Naive B cell (primary cell): ENCODE measurements around the gene GPSM1. TPM values are rescaled to one million over a fixed set of nuclear protein-coding genes. Genes with fewer than 3 reads are reported as not detected.

Experiments
- ATAC-seq, 2 donors: fragments of 150-1000 bp; cut with Tn5 transposase; 2 replicates each; pipeline ENCODE4 v1.10.0; 2021; ENCODE audit warnings: low read depth in 2 of 2, mild to moderate bottlenecking in 2 of 2, moderate library complexity in 2 of 2
- DNase-seq: peaks from one replicate; pipeline ENCODE4 v3.0.0; 2022
- H3K27ac Mint-ChIP-seq, 6 donors: one replicate each; pipeline ENCODE4 v1.8.0; 2020 to 2022; ENCODE audit warnings: mild to moderate bottlenecking in 6 of 6, mixed read lengths in 6 of 6, moderate library complexity in 5 of 6, inconsistent platforms in 2 of 6
- H3K27me3 Mint-ChIP-seq, 3 donors: one replicate each; pipeline ENCODE4 v1.8.0; 2021 to 2022; ENCODE audit warnings: mixed read lengths in 3 of 3, mild to moderate bottlenecking in 1 of 3
- H3K36me3 Mint-ChIP-seq, 2 donors: one replicate each; pipeline ENCODE4 v1.8.0; 2020 to 2022; ENCODE audit warnings: mixed read lengths in 2 of 2, inconsistent platforms in 1 of 2, mild to moderate bottlenecking in 1 of 2
- H3K4me1 Mint-ChIP-seq, 3 donors: one replicate each; pipeline ENCODE4 v1.8.0; 2020 to 2022; ENCODE audit warnings: mixed read lengths in 3 of 3, inconsistent platforms in 1 of 3, mild to moderate bottlenecking in 1 of 3, moderate library complexity in 1 of 3
- H3K4me3 Mint-ChIP-seq, 8 donors: one replicate each; pipeline ENCODE4 v1.8.0; 2020 to 2022; ENCODE audit warnings: mild to moderate bottlenecking in 8 of 8, mixed read lengths in 8 of 8, moderate library complexity in 8 of 8, inconsistent platforms in 2 of 8
- H3K9me3 Mint-ChIP-seq, 7 donors: one replicate each; pipeline ENCODE4 v1.8.0; 2020 to 2022; ENCODE audit warnings: mixed read lengths in 7 of 7, mild to moderate bottlenecking in 5 of 7, inconsistent platforms in 2 of 7, moderate library complexity in 1 of 7
- polyA plus RNA-seq, 6 donors: library from polyadenylated mRNA; unstranded; fragments of 300-500 nt; fragmentation: Illumina TruSeq; gene quantifications; one replicate each; pipeline ENCODE4 v1.2.3, GENCODE V29; 2021; ENCODE audit warnings: low read depth in 6 of 6

GPSM1 gene
- polyA plus RNA-seq, 6 donors from 2014 or later: 0.69 to 1.6 (median 0.94) TPM; not detected in 1

GRCh38 chr9:136285501-136286358 is 41.6 kb upstream of the GPSM1 start:
- Mint-ChIP-seq H3K36me3 (no peaks in the 10 kb centered on the region), H3K27ac (no peak overlapping the region), H3K27me3 (peaks cover 0 to 14% (median 9%) of the 10 kb centered on the region in 3 donors), H3K4me3 (no peak overlapping the region), H3K9me3 (no peaks in the 10 kb centered on the region), H3K4me1 (peaks cover 15 to 24% (median 22%) of the 10 kb centered on the region in 3 donors)
- no peak for ATAC-seq
- DNase-seq: no peak

DNA sequence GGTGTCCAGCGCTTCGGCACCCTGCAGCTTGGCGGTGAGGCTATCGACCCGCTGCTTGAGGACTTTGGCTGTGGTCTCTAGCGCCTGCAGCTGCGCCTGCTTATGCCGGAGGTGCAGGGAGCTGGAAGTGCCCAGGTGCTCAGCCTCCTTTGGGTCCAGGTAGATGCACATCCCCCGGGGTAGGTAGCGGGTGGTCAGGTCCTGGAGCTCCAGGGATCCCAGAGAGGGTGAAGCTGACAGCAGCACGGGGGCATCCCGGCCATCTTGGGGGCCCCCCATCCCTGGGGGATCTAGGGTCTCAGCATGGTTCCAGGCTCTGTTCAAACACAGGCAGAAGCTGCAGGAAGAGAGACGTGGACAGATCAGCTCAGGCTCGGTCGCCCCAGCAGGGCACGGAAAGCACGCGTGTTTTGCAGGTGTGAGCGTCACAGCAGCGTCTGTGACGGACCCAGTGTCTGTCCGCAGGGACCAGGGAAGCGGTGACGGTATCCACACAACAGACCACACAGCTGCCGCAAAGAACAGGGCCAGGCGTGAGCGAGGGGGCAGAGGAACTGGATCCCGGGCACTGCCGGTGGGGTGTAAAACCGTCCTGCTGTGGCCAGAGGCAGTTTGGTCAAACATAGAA is 40.9 kb upstream of the GPSM1 start:
- Mint-ChIP-seq H3K27me3 (peaks cover 0 to 14% (median 9%) of the 10 kb centered on the region in 3 donors), H3K4me1 (peaks cover 12 to 24% (median 19%) of the 10 kb centered on the region in 3 donors), H3K36me3 (no peaks in the 10 kb centered on the region), H3K27ac (no peak overlapping the region), H3K4me3 (no peak overlapping the region), H3K9me3 (no peaks in the 10 kb centered on the region)
- DNase-seq: no peak
- no peak for ATAC-seq

DNA sequence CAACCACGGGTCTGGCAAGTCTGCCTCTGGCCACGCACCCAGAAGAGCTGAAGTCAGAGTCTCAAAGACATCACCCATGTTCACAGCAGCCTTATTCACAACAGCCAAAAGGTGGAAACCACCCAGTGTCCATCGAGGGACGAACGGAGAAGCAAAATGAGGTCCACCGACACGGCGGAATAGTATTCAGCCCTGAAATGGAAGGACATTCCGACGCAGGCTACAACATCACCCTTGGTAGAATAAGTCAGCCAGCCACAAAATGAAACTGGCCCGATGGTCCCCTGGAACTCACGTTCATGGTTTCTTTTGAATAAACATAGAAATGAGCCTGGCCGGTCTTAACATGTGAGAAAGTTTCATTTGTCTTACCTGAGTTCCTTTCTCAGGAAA is 40.4 kb upstream of the GPSM1 start:
- no peaks in the 10 kb centered on the region for H3K36me3 Mint-ChIP-seq
- H3K9me3 Mint-ChIP-seq: no peaks in the 10 kb centered on the region
- no peak overlapping the region for H3K4me3 Mint-ChIP-seq
- ATAC-seq: no peak
- peaks cover 11 to 21% (median 17%) of the 10 kb centered on the region in 3 donors for H3K4me1 Mint-ChIP-seq
- peaks cover 0 to 14% (median 9%) of the 10 kb centered on the region in 3 donors for H3K27me3 Mint-ChIP-seq
- DNase-seq: no peak
- H3K27ac Mint-ChIP-seq: no peak overlapping the region

GRCh38 chr9:136287960-136288753 is 39.2 kb upstream of the GPSM1 start:
- DNase-seq: no peak
- H3K4me1 Mint-ChIP-seq: peaks cover 5 to 9% (median 6%) of the 10 kb centered on the region in 3 donors

DNA sequence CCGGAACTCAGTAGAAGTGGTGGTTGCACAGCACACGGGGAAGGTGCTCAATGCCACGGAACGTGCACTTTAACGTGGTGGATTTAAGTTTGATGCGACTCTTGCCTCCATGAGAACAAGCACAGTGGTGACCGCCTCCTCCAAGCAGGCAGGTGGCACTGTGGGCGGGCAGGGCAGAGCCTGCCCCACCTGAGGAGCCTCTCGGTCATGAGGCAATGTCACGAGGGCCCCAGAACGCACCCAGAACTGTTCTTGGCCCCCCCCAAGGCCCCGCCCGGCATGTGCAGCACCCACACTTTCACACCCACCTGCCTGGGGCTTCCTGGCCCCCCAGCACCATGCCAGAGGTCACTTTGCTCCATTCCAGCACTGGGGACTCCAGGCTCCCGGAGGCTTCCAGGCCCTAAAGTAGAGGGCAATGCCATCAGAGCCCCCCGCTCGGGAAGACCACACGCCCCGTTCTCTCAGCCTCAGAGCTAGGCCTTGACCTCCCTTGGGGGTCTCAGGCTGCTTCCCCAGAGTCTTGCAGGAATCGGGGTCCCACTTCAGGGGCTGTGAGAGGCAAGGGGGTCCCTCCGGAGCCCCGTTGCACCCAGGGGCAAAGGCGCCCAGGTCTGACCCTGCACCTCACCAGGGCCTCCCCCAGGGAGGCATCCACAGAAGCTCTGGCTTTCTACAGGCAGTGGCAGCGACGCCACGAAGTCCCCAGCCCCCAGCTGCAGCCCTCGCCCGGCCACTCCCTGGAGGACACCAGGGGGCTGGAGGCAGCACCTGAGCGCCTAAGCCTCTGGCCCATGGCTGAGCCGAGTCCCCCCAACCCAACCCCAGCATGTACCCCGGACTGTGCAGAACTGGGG is 37.5 kb upstream of the GPSM1 start:
- Mint-ChIP-seq H3K27me3 (peaks cover 0 to 7% (median 0%) of the 10 kb centered on the region in 3 donors), H3K4me1 (no peaks in the 10 kb centered on the region), H3K9me3 (no peaks in the 10 kb centered on the region), H3K4me3 (no peak overlapping the region), H3K36me3 (no peaks in the 10 kb centered on the region), H3K27ac (no peak overlapping the region)
- DNase-seq: no peak
- no peak for ATAC-seq

More at GRCh38 chr9:136287960-136288753, 39.2 kb upstream of the GPSM1 start:
- H3K9me3 Mint-ChIP-seq: no peaks in the 10 kb centered on the region
- no peak overlapping the region for H3K4me3 Mint-ChIP-seq
- no peaks in the 10 kb centered on the region for H3K36me3 Mint-ChIP-seq
- H3K27me3 Mint-ChIP-seq: peaks cover 0 to 14% (median 9%) of the 10 kb centered on the region in 3 donors
- no peak for ATAC-seq
- no peak overlapping the region for H3K27ac Mint-ChIP-seq

GRCh38 chr9:136290508-136291000 is 36.8 kb upstream of the GPSM1 start:
- Mint-ChIP-seq H3K4me3 (no peak overlapping the region), H3K4me1 (no peaks in the 10 kb centered on the region), H3K36me3 (no peaks in the 10 kb centered on the region), H3K27ac (no peak overlapping the region), H3K9me3 (no peaks in the 10 kb centered on the region), H3K27me3 (peaks cover 0 to 7% (median 0%) of the 10 kb centered on the region in 3 donors)
- ATAC-seq (no peak), DNase-seq (no peak)

DNA sequence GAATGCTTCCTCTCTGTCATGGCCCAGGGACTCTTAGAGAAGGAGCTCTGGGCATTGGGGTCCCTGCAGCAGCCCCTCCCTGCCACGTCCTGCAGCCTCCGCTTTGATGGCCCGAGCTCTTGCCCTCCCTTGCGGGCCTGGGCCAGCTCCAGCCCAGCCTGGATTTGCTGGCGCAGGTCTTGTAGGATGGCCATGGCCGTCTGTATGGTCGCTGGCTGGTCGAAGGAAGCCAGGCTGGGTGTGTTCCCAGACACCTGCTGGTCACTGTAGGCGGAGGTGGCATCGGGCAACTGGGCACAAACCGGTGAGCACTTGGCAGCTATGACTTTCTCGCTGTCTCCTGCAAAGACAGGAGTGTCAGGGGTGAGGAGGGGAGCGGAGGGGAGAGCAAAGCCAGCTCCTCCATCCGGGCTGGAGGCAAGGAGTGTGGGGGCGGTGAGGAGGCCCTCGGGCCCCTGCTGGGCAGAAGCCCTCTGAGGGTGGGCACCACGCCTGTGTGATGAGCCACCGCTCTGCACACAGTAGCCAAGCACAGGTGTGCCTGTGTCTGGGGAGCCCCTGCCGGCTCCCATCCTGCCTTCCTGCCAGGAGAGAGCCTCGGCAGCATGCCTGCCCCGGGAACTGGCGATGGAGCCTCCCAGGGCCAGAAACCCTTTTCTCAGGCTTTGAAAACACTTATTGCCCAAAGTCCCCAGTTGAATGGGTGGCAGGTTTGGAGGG is 35.9 kb upstream of the GPSM1 start:
- Mint-ChIP-seq H3K36me3 (no peaks in the 10 kb centered on the region), H3K27me3 (peaks cover 0 to 7% (median 0%) of the 10 kb centered on the region in 3 donors), H3K27ac (no peak overlapping the region), H3K9me3 (no peaks in the 10 kb centered on the region), H3K4me3 (no peak overlapping the region), H3K4me1 (no peaks in the 10 kb centered on the region)
- ATAC-seq (no peak), DNase-seq (no peak)

DNA sequence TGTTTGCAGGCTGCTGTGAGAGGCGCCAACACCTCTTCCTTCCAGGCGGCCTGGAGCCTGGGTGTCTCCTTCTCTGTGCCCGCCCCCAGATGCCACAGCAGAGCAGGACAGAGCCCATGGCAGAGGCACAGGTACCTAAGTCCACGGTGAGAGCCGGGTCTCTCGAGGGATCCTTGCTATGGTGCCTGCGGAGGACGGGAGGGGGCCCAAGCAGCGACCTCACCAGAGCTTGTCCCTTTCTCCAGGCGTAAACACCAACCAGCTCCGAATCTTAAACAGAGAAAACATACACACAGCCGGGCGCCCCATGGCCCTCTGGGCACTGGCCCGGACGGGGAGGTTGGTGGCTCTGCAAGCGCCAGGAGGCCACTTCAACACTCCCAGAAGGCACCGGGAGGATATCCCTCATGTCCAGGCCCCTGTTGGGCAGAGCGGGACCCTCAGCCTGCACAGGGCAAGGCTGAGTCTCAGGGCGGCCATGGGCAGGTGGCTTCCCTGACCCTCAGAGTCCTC is 35.3 kb upstream of the GPSM1 start:
- ATAC-seq: no peak
- H3K27ac Mint-ChIP-seq: no peak overlapping the region
- no peak for DNase-seq
- H3K9me3 Mint-ChIP-seq: no peaks in the 10 kb centered on the region
- H3K36me3 Mint-ChIP-seq: no peaks in the 10 kb centered on the region
- no peaks in the 10 kb centered on the region for H3K4me1 Mint-ChIP-seq
- no peak overlapping the region for H3K4me3 Mint-ChIP-seq
- peaks cover 0 to 7% (median 0%) of the 10 kb centered on the region in 3 donors for H3K27me3 Mint-ChIP-seq

GRCh38 chr9:136292591-136293448 is 34.5 kb upstream of the GPSM1 start:
- DNase-seq: no peak
- Mint-ChIP-seq H3K27me3 (peaks cover 0 to under 1% (median 0%) of the 10 kb centered on the region in 3 donors), H3K9me3 (no peaks in the 10 kb centered on the region), H3K27ac (no peak overlapping the region), H3K4me3 (no peak overlapping the region), H3K4me1 (no peaks in the 10 kb centered on the region), H3K36me3 (no peaks in the 10 kb centered on the region)
- ATAC-seq: no peak

- Mint-ChIP-seq H3K9me3 (no peaks in the 10 kb centered on the region), H3K27me3 (peaks cover 0 to 3% (median 0%) of the 10 kb centered on the region in 3 donors), H3K4me1 (no peaks in the 10 kb centered on the region), H3K36me3 (no peaks in the 10 kb centered on the region), H3K4me3 (no peak overlapping the region), H3K27ac (no peak overlapping the region)
- no peak for DNase-seq
- ATAC-seq: no peak
These were observed 33.8 kb upstream of the GPSM1 start for GRCh38 chr9:136293476-136294077.

GRCh38 chr9:136294437-136294836 is 32.9 kb upstream of the GPSM1 start:
- no peaks in the 10 kb centered on the region for H3K4me1 Mint-ChIP-seq
- no peaks in the 10 kb centered on the region for H3K9me3 Mint-ChIP-seq
- no peak overlapping the region for H3K4me3 Mint-ChIP-seq
- H3K27me3 Mint-ChIP-seq: peaks cover 0 to 5% (median 0%) of the 10 kb centered on the region in 3 donors
- no peak overlapping the region for H3K27ac Mint-ChIP-seq
- DNase-seq: no peak
- no peak for ATAC-seq
- H3K36me3 Mint-ChIP-seq: no peaks in the 10 kb centered on the region
